Measurements from ENCODE around the gene TK1.
"Not testable (repeated sequence)": the region's sequence is repeated elsewhere in the genome, so short reads cannot be mapped to it uniquely, and the experiment has no call there.

TK1 gene

GRCh38 chr17:78174870-78175642 lies 11.8 kb downstream of the TK1 start:
- DNase-seq (ENCODE audit: low spot score), result no peak
- TF ChIP-seq CTCF (IDR thresholded peaks at IDR 0.05; ENCODE audit: borderline replicate concordance, control extremely low read depth, extremely low read depth, insufficient read depth, missing control alignments), result peak; percentile 19
- in situ Hi-C loops (cut with MboI; ENCODE audit: low sequenced_read_pairs, unreplicated experiment), result no loop called here

- in situ Hi-C loops (cut with MboI; ENCODE audit: low sequenced_read_pairs, unreplicated experiment), result no loop called here
- peak; percentile 35 for TF ChIP-seq CTCF (IDR thresholded peaks at IDR 0.05; ENCODE audit: borderline replicate concordance, control extremely low read depth, extremely low read depth, insufficient read depth, missing control alignments)
- DNase-seq (ENCODE audit: low spot score), result peak; percentile 45
Measured at GRCh38 chr17:78174346-78174869, 12.4 kb downstream of the TK1 start.

- in situ Hi-C loops (cut with MboI; ENCODE audit: low sequenced_read_pairs, unreplicated experiment), result no loop called here
- DNase-seq (ENCODE audit: low spot score), result peak; percentile 78
- TF ChIP-seq CTCF (IDR thresholded peaks at IDR 0.05; ENCODE audit: borderline replicate concordance, control extremely low read depth, extremely low read depth, insufficient read depth, missing control alignments), result no peak
Measured at GRCh38 chr17:78173097-78173715, 13.6 kb downstream of the TK1 start.

GRCh38 chr17:78172249-78173051 lies 14.4 kb downstream of the TK1 start:
- in situ Hi-C loops (cut with MboI; ENCODE audit: low sequenced_read_pairs, unreplicated experiment), result no loop called here
- TF ChIP-seq CTCF (IDR thresholded peaks at IDR 0.05; ENCODE audit: borderline replicate concordance, control extremely low read depth, extremely low read depth, insufficient read depth, missing control alignments), result no peak
- DNase-seq (ENCODE audit: low spot score), result no peak

GRCh38 chr17:78171591-78172248 lies 15.1 kb downstream of the TK1 start:
- in situ Hi-C loops (cut with MboI; ENCODE audit: low sequenced_read_pairs, unreplicated experiment); DNase-seq (ENCODE audit: low spot score): not testable (repeated sequence)

GRCh38 chr17:78170692-78171590 lies 15.9 kb downstream of the TK1 start:
- TF ChIP-seq CTCF (IDR thresholded peaks at IDR 0.05; ENCODE audit: borderline replicate concordance, control extremely low read depth, extremely low read depth, insufficient read depth, missing control alignments), result no peak
- in situ Hi-C loops (cut with MboI; ENCODE audit: low sequenced_read_pairs, unreplicated experiment), result no loop called here
- DNase-seq (ENCODE audit: low spot score), result no peak

All from GM13976 (cell line).